Measurements from ENCODE around the gene NR6A1. TPM values are rescaled to one million over a fixed set of nuclear protein-coding genes. Genes with fewer than 3 reads are reported as not detected.
"Not testable (repeated sequence)": the region's sequence is repeated elsewhere in the genome, so short reads cannot be mapped to it uniquely, and the experiment has no call there.

Gene NR6A1
- polyA plus RNA-seq, 4 donors: 0.66 to 1.9 (median 1.3) TPM

DNA sequence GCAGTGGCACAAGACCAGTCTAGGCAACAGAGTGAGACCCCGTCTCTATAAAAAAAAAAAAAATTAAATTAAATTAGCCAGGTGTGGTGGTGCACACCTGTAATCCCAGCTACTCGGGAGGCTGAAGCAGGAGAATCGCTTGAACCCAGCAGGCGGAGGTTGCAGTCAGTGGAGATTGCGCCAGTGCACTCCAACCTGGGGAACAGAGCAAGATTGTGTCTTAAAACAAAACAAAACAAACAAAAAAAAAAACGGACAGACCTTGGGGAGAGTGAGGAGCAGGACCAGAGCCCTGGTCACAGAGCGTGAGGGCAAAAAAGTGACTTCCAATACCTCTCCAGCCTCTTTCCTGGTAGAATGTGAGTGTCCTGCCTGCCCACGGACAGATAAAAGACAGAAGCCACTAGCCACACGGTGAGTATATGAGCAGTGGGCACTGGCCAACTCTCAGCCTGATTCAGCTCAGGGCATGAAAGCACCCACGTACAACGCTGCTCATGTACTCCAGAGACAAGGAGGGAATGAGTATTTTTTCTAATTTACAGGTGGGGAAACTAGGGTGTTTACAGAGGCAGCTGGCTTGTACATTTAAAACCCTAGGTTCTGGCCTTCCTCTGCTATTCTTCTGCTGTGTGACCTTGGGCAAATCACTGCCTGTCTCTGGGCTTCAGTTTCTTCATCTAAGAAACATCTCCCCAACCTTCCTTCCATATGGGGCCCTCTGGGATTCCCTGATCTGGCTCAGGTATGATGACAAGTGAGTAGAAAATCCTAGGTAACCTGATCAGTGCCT, 7.7 kb upstream of the NR6A1 start:
- DNase-seq (ENCODE audit: low read depth in 4 of 4, low spot score in 2 of 4): no peak

DNA sequence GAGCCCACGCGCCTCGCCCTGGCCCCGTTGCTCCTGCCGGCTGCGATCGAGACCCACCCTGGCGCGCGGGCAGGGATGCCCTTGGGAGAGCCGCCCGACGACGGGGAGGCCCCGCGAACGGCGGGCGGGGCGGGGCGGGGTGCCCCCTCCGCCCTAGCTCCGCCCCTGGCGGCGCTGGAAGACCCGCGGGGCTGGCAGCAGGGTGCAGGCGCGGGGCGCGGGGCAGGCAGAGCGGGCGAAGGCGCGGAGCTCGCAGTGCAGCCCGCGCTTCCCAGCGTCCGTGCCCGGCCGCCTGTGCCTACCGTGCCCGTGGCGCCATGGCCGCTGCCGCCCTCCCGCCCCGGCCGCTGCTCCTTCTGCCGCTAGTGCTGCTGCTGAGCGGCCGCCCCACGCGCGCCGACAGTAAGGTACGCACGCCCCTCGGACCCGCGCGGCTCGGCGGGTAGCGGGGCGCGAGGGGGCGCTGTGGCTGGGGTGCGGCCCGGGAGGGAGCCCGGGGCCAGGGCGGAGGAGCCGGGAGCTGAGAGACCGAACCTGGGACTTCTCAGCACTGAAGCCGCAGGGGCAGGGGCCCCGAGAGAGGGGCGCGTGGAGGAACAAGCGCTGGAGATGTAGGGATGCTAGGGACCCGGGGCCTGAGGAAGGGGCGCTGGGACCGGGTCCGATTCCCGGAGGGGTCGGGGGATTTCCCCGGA, 6.0 kb upstream of the NR6A1 start, which contains the start of gene OLFML2A:
Gene OLFML2A, plus strand, starts transcription at position 180 of the 695 bp plus-strand sequence. Its CDS starts 138 bp downstream, at position 318.
- no peak for DNase-seq (ENCODE audit: low read depth in 4 of 4, low spot score in 2 of 4)

DNA sequence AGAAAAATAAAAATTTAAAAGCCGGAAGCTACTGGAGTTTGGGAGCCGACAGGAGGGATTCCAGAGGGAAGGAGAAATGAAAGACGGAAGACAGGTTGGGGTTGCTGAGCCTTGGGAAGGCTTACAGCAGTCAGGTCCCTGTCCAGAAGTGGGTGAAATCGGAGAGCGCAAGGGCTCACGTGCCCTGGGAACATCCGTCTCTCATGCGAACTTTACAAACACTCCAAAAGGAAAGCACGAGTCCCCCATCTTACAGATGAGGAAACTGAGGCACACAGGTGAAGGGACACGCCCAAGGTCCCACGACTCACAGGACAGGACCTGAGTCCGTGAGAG, 5.5 kb upstream of the NR6A1 start:
- no peak for DNase-seq (ENCODE audit: low read depth in 4 of 4, low spot score in 2 of 4)

DNA sequence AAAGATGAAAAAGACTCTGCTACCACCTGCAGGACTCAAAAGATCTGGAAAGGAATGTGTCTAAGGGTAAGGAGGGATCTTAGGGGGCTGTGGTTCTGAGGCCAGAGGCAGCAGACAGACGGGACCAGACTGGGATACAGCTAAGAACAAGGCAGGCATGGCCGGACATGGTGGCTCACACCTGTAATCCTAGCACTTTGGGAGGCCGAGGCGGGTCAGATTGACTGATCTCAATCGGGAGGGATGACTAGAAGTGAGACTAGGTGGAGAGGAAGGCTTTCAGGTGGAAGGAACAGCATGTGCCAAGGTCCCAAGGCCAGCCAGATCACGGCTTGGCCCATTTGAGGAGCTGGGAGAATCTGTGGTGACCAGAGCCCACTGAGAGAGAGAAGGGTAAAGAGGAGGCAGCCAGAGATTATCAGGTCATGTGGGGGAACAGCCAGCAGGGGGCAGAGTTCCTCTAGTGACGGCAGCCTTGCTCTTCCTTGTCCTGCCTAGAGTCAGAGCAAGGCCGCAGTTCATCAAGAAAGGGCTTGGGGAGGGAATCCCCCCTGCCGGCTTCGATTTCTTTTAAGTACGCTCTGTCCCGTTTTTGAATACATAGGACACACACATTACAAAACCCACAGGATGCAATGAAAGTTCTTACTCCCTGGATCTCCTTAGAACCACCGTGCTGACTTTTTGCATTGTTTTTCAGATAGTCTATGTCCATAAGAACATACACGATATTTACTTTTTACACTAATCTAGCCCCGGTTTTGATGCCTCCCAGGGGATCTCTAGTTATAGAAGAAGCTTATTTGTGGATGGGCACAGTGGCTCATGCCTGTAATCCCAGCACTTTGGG, 3.2 kb upstream of the NR6A1 start:
- DNase-seq (ENCODE audit: low read depth in 4 of 4, low spot score in 2 of 4): no peak

DNA sequence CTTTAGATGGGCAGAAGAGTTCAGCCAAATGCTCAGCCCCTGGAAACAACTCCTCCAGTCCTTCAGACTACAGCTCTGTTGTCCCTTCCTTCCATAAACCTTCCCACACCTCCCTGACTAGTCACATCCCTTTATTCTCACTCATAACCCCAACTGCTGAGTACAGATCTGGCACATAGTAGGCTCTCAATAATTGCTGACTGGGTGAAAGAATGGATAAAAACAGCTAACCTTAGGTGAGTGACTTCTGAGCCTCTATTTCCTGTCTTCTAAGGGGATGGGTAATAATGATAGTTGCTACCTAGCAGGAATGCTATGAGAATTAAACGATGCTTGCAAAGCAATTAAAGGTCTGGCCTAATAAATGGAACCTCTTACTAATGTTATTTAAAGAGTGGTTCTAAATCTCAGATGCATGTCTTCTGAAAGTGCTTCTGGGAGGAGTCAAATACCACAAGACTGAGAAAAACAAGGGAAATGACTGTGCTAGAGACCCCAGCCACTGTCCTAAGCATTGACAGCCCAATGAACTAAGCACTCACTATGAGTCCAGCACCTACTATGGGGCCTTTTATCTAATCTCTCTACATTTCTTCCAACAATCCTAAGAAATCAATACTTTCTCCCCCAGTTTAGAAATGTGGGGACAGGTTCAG, 2.5 kb upstream of the NR6A1 start:
- no peak for DNase-seq (ENCODE audit: low read depth in 4 of 4, low spot score in 2 of 4)

DNA sequence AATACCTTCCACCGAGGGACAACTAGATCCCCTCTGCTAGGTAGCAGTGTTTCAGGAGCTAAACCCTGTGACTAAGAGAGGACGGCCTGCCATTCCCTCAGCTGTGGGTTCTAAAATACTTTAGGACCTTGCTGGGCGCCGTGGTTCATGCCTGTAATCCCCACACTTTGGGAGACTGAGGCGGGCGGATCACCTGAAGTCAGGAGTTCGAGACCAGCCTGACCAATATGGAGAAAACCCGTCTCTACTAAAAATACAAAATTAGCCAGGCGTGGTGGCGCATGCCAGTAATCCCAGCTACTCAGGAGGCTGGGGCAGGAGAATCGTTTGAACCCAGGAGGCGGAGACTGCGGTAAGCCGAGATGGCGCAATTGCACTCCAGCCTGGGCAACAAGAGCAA, 1.8 kb upstream of the NR6A1 start:
- DNase-seq (ENCODE audit: low read depth in 4 of 4, low spot score in 2 of 4): not testable (repeated sequence)

DNA sequence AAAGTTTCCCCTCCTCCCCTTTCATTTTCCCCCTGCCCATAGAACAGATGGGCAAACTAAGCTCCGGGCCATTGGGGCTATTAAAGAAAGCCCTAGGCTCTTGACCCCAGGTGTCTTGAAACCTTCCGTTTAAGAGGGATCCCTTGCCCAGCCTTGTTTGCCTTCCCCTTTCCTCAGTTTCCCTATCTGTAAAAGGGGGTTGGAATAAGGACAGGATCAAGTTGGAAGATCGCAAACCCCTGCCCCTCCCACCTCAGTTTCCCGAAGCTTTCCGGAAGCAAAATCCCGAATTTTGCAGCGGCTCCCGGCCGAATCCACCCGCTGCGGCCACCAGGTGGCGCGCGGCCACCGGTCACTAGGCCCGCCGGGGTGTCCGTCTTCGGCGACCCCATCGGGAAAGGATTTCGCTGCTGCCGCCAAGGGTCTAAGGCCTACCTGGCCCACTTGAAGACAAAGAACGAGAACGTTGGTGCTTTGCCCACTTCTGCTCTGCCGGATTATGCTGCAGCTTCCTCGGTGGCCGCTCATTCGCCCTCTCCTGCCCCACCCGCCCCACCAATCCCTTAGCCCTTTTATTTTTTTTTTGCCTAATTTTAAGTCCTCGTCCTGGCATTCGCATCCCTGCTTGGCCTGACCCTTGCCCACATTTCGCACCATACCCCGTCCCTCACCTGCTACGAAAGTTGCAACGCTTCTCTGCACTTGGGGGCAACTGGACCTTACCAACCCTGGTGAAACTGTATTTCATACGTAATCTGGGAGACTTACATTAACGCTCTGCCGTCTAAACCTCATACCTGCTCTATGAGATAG, 962 bp upstream of the NR6A1 start:
- DNase-seq (ENCODE audit: low read depth in 4 of 4, low spot score in 2 of 4): no peak

DNA sequence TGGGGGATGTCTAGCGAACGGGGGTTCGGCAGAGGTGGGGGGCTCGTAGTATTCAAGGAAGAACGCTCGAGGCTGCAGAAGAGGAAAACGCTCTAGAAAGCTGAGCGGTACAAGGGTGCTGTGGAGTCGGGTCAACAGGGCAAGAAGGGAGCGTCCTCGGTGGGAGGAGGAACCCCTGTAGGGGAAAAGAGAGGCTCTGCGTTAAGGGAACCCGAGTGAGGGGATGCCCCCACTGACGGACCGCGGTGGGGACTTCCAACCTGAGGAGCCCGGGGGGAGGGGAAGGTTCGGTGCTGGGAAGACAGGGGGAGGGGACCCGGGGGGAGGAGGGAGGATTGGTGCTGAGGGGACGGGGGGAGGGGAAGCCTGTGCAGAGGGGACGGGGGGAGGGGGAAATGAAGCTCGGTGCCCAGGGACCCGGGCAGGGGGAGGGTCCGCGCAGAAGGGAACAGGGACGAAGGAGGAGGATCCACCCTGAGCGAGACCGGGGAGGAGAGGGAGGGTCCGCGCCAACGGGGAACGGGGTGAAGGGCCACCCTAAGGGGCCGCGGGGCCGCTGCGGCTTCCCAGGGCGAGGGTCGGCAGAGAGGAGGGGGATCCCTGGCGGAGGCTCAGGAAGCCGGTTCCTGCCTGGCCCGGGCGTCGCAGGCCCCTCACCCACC, 621 bp downstream of the NR6A1 start:
- no peak for DNase-seq (ENCODE audit: low read depth in 4 of 4, low spot score in 2 of 4)

DNA sequence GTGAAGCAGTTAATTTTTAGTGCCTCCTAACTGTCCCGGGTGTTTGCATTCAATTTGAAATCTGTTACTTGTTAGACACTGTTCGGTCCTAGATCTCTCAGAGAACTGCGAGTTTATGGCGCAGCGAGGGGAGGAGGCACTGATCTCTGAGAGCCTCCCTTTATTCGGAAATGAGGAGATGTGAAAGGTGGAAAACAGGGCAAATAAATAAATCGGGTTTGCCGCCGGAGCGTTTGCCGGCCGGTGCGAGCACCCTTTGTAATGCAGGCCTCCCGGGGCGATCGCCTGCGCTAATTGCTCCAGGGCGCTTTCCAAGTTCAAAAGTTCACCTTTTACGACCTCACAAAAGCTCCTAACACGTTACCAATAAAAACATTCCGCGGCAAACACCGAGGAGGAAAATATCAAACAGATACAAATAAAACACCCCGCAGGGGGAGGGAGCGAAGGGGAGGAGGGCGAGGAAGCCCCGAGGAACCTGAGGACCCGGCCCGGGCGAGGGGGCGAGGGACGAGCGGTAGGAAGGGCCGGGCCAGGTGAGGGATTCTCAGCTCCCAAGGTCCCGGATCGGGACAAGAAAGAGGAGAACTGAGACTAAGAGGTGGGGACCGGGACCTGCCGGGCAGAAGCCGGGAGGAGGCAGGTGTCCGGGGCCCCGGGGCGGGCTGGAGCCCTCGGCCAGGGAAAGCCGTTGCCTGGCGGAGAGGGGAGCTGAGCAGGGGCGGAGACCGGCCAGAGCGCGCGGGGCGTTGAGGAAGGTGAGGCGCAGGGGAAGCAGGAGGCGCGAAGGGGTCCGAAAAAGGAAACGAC, 1.4 kb downstream of the NR6A1 start:
- DNase-seq (ENCODE audit: low read depth in 4 of 4, low spot score in 2 of 4): no peak

DNA sequence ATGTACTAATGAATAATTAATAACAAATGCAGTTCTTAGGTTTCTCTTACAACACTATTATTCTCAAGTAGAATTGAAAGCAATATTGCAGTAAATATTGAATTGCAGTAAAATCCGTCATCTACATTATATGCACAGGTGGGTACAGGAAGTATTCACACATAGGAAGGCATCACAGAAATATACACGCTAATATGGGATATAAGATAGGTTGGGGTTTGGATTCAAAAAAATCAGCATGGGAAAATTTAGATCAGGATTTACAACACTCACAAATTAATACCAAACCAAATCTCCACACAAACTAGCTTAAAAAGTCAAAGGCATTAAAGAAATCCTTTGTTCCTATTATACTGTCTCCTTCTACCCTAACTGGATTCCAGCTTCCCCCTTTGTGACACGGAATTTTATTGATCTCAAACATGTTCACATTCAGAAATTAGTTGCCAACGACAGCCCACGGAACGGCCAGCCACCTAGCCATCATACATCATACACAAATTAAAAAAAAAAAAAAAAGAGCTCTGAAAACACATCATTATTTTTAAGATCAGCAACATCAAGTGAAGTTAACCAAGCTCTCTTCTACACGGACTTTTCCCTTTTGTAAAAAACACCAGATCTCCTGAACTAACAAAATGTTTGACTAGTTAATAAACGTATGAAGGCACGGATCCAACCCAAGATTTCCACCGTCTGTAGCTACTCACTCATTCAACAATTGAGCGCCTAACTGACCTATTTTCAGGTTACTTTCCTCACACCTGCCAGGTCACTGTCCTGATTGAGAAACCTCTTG, 2.2 kb downstream of the NR6A1 start:
- no peak for DNase-seq (ENCODE audit: low read depth in 4 of 4, low spot score in 2 of 4)

DNA sequence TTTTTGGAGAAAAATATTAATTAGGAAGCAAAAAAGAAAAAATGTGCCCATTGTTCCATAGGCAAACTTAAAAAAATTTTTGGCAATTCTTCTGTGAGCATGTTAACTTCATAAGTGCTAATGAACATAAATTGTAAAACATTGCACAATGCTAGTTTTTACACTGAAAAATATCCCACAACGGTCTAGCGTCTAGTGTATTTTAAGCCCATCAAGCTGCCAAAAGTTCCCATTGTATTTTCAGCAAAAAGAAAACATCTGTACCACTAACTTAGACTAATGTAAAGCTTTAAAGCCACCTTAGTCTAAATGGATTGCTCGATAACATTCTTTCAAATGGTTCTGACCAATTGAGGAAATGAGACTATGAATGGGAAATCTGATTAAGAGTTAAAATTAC, 2.8 kb downstream of the NR6A1 start:
- no peak for DNase-seq (ENCODE audit: low read depth in 4 of 4, low spot score in 2 of 4)

DNA sequence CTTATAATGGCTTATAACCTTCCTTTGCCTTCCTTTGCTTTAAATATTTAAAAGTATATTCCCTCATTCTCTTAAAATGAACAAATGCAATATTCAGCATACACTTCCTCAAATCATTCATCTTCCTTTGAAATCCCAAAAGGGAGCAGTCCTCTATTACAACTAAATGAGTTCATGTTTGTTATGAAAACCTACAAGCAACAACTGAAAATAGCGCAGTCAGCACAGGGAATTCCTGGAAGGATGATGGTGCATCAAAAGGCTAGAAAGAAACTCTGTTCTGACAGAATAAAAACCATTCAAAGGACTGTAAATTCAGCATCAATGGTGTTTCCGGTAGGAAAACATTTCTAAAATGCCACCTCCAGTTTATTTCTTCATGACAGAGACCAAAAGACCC, 3.3 kb downstream of the NR6A1 start:
- no peak for DNase-seq (ENCODE audit: low read depth in 4 of 4, low spot score in 2 of 4)

DNA sequence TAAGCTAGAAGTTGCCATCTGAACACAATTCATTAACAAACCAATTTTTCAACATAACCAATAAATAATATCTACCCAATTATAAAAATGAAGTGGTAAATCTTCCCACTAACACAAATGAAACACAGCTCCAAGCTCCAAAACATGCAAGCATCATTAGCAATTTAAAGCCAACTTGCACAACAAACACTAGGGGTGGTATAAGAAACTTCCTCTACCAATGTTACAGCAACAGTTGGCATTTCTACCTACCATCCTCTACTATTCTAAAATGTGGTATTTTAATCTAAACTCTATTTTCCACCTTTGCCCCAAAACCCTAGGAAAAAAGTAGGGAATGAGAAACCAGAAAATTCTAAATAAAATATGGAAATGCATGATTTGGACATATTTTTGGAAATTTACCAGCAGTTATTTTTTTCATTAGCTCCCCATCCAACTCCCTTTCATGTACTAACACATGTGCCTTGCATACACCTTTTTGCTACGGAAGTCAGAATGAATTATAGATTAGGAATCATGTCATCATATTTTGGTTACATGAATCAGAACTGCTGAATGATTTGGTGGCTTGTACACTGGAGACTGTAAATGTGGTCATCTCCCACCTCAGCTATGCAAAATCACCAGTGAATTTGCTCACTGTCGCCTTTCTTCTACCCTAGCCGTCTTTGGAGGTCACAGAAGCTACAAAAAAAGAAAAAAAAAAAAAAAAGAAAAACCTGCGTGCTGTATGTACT, 4.1 kb downstream of the NR6A1 start:
- no peak for DNase-seq (ENCODE audit: low read depth in 4 of 4, low spot score in 2 of 4)

DNA sequence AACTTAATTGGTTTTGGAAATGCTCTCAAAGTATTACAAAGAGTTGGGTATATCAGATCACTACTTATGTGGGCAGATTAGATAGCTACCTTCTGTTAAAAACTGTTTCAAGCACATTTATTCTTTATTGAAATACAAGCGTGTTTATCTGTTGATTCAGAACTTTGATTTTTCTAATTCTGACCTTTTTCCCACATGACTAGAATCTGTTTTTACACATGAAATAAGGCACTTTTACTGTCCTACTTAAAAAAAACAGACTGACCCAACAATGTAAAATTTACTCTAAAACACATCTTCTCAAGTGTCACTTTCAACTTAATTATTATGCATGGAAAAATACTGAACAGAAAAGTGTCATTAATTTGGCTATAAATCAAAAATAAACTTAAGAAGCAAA, 4.8 kb downstream of the NR6A1 start:
- DNase-seq (ENCODE audit: low read depth in 4 of 4, low spot score in 2 of 4): no peak

DNA sequence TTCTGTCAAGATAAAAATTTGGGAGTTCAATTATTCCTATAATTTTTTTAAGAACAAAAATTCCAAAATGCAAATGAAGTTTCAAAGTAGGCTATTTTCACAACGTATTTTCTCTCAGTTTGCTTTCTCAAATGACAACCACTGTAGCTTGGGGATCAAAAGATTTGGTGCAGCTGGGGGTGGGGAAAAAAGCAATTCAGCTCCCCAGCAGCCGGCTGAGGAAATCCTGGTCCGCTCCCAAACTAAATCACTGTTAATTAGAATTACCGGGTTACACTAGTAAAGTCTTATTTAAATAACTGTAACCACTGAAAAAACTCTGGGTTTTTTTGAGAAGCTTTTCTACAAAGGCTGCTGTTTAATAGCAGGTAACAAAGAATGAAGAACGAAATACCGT, 5.7 kb downstream of the NR6A1 start:
- DNase-seq (ENCODE audit: low read depth in 4 of 4, low spot score in 2 of 4): no peak

DNA sequence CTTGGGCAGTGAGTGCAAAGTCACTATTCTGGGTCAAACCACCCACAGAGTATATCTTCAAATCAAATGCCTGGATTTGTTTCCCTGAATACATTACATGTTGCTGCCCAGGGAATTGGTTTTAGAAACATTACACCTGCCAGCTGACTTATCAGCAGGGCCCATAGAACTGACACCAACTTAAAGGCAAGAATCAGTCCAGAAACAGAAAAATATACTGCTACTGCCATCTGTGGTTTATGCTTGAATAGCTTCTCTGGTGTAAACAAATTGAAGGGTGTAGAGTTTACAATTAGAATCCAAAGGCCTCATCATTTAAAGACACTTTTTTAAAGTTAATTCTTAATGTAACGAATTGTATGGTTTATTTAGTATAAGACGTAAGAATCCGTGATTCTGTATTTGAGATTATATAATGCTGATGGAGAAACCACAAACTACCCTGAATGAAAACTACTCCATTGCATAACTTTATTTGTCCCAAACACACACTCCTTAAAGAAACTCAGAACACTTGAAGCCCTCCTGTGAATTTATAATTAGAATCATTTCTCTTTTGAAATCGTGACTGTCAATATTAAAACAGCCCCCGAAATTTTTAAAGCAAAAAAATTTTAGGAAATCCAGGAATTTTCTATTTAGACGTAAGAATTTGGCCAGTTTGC, 6.2 kb downstream of the NR6A1 start:
- DNase-seq (ENCODE audit: low read depth in 4 of 4, low spot score in 2 of 4): no peak

DNA sequence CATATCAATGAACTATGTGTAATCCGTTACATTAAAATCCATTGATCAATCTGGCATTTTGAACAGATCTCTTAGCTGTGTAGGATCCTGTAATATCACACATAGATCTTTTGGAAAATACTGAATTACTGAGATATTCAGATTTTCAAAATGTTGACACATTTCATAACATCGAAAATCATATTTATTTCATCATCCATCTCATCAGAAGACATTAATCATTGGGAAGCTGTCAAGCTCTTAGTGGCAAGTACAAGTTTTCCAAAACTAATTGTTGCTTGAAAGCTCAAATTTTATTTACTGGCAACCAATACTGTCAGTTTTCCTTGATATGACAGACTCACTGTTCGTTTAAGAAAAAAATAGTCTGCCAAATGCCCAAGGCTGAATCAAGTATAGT, 8.5 kb downstream of the NR6A1 start:
- no peak for DNase-seq (ENCODE audit: low read depth in 4 of 4, low spot score in 2 of 4)
